WTC11 (cell line): ENCODE results near the gene SH3YL1.

ENCODE experiments used
- TF ChIP-seq, protein P1 (sequence below): sonication (generic); formaldehyde crosslinking; IDR thresholded peaks from 2 replicates; pipeline ENCODE4 v1.8.1; 2022; ENCODE audit warnings: mild to moderate bottlenecking, moderate library complexity, missing genetic modification reagents
- TF ChIP-seq, protein P2 (sequence below): sonication (generic); formaldehyde crosslinking; IDR thresholded peaks from 2 replicates; pipeline ENCODE4 v1.8.0; 2023; ENCODE audit warnings: mild to moderate bottlenecking, missing genetic modification reagents
- TF ChIP-seq, protein P3 (sequence below): fragments of 200-600 bp; IDR thresholded peaks from 2 replicates; pipeline ENCODE4 v1.8.0; 2022; ENCODE audit warnings: antibody characterized with exemption

DNA sequence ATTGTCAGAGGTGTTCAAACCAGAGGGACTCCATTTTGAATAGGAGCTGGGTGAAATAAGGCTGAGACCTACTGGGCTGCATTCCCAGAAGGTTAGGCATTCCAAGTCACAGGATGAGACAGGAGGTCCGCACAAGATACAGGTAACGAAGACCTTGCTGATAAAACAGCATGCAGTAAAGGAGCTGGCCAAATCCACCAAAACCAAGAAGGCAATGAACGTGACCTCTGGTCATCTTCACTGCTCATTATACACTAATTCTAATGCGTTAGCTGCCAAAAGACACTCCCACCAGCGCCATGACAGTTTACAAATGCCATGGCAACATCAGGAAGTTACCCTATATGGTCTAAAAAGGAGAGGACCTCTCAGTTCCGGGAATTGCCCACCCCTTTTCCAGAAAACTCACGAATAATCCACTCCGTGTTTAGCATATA is 10.6 kb downstream of the SH3YL1 start:
- TF ChIP-seq, protein P1, sequence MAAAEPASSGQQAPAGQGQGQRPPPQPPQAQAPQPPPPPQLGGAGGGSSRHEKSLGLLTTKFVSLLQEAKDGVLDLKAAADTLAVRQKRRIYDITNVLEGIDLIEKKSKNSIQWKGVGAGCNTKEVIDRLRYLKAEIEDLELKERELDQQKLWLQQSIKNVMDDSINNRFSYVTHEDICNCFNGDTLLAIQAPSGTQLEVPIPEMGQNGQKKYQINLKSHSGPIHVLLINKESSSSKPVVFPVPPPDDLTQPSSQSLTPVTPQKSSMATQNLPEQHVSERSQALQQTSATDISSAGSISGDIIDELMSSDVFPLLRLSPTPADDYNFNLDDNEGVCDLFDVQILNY (CRISPR knock-in tag): no peak
- TF ChIP-seq, protein P2, sequence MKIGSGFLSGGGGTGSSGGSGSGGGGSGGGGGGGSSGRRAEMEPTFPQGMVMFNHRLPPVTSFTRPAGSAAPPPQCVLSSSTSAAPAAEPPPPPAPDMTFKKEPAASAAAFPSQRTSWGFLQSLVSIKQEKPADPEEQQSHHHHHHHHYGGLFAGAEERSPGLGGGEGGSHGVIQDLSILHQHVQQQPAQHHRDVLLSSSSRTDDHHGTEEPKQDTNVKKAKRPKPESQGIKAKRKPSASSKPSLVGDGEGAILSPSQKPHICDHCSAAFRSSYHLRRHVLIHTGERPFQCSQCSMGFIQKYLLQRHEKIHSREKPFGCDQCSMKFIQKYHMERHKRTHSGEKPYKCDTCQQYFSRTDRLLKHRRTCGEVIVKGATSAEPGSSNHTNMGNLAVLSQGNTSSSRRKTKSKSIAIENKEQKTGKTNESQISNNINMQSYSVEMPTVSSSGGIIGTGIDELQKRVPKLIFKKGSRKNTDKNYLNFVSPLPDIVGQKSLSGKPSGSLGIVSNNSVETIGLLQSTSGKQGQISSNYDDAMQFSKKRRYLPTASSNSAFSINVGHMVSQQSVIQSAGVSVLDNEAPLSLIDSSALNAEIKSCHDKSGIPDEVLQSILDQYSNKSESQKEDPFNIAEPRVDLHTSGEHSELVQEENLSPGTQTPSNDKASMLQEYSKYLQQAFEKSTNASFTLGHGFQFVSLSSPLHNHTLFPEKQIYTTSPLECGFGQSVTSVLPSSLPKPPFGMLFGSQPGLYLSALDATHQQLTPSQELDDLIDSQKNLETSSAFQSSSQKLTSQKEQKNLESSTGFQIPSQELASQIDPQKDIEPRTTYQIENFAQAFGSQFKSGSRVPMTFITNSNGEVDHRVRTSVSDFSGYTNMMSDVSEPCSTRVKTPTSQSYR: no peak
- TF ChIP-seq, protein P3, sequence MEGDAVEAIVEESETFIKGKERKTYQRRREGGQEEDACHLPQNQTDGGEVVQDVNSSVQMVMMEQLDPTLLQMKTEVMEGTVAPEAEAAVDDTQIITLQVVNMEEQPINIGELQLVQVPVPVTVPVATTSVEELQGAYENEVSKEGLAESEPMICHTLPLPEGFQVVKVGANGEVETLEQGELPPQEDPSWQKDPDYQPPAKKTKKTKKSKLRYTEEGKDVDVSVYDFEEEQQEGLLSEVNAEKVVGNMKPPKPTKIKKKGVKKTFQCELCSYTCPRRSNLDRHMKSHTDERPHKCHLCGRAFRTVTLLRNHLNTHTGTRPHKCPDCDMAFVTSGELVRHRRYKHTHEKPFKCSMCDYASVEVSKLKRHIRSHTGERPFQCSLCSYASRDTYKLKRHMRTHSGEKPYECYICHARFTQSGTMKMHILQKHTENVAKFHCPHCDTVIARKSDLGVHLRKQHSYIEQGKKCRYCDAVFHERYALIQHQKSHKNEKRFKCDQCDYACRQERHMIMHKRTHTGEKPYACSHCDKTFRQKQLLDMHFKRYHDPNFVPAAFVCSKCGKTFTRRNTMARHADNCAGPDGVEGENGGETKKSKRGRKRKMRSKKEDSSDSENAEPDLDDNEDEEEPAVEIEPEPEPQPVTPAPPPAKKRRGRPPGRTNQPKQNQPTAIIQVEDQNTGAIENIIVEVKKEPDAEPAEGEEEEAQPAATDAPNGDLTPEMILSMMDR: no peak
